GM12878 (cell line): Measurements from ENCODE around the gene MAST4. TPM values are rescaled to one million over a fixed set of nuclear protein-coding genes. Genes with fewer than 3 reads are reported as not detected.

Source experiments
- ATAC-seq: fragments of 200-7000 bp; cut with Tn5 transposase; 3 replicates; pipeline ENCODE4 v1.9.1; 2020; ENCODE audit warnings: mild to moderate bottlenecking, moderate library complexity
- BruUV-seq: library from RNA; stranded (reverse); fragments of 400-500 nt; replicated peaks from 2 replicates; lab custom pipeline; 2021; lab: Mats Ljungman, UMichigan
- CTCF ChIA-PET: fragments of 300-600 bp; sonication (Branson Sonifier 250); formaldehyde crosslinking; extraction: SDS; loops from one replicate; lab custom pipeline; 2021; ENCODE audit warnings: inconsistent platforms; lab: Yijun Ruan, JAX
- POLR2A ChIA-PET: fragments of 350-600 bp; formaldehyde crosslinking; extraction: SDS; loops from one replicate; lab custom pipeline; 2021; ENCODE audit warnings: inconsistent platforms; lab: Charles Lee
- RAD21 ChIA-PET: fragments of 300-600 bp; sonication (Branson Sonifier 250); formaldehyde crosslinking; loops from one replicate; lab custom pipeline; 2023; ENCODE audit warnings: antibody characterized with exemption; ENCODE audit not compliant: unreplicated experiment; lab: Charles Lee
- SMC1A ChIA-PET: fragments of 300-600 bp; sonication (Branson Sonifier 250); formaldehyde crosslinking; loops from one replicate; lab custom pipeline; 2023; ENCODE audit not compliant: unreplicated experiment, uncharacterized antibody; lab: Charles Lee
- DNase-seq: peaks from one replicate; pipeline ENCODE4 v3.0.0-alpha.2; 2011; ENCODE audit warnings: low read depth, low spot score
- FAIRE-seq: peaks from 3 replicates; lab custom pipeline; 2011; peaks lifted over from hg19 to GRCh38; lab: Jason Lieb, UNC
- H2AFZ ChIP-seq: 2 replicates; pipeline ENCODE4 v1.6.0; 2011; ENCODE audit warnings: low read depth, low read length, control low read depth; ENCODE audit not compliant: control insufficient read depth
- H3K27ac ChIP-seq: 2 replicates; pipeline ENCODE4 v1.5.1; 2011; ENCODE audit warnings: control low read depth; ENCODE audit not compliant: control insufficient read depth, insufficient read depth
- H3K27me3 ChIP-seq, 2 experiments: replicated peaks in 1 of 2; 2 replicates each; pipeline versions ENCODE4 v1.6.0 to v1.6.1; 2011; ENCODE audit warnings: low read length in 1 of 2; ENCODE audit not compliant: control insufficient read depth in 2 of 2, insufficient read depth in 2 of 2
- H3K36me3 ChIP-seq, 2 experiments: 2 replicates each; pipeline ENCODE4 v1.5.1; 2011; ENCODE audit warnings: low read length in 1 of 2; ENCODE audit not compliant: control insufficient read depth in 2 of 2, insufficient read depth in 2 of 2
- H3K4me1 ChIP-seq: 2 replicates; pipeline ENCODE4 v1.6.1; 2011; ENCODE audit warnings: mild to moderate bottlenecking, low read length, moderate library complexity, mixed read lengths; ENCODE audit not compliant: control insufficient read depth, insufficient read depth
- H3K4me2 ChIP-seq: 2 replicates; pipeline ENCODE4 v1.6.0; 2011; ENCODE audit warnings: control low read depth; ENCODE audit not compliant: control insufficient read depth, insufficient read depth
- H3K4me3 ChIP-seq: fragments of 200-600 bp; sonication (generic); 2 replicates; pipeline ENCODE4 v1.5.1; 2016
- H3K79me2 ChIP-seq: 2 replicates; pipeline ENCODE4 v1.6.0; 2011; ENCODE audit warnings: low read length; ENCODE audit not compliant: control insufficient read depth, insufficient read depth
- H3K9ac ChIP-seq: 2 replicates; pipeline ENCODE4 v1.8.0; 2011; ENCODE audit warnings: low read length, control low read depth, mixed read lengths; ENCODE audit not compliant: control insufficient read depth, insufficient read depth
- H3K9me3 ChIP-seq: replicated peaks from 3 replicates; pipeline ENCODE4 v1.5.1; 2011; ENCODE audit warnings: mild to moderate bottlenecking, low read length; ENCODE audit not compliant: control insufficient read depth, insufficient read depth
- H4K20me1 ChIP-seq: 2 replicates; pipeline ENCODE4 v1.6.0; 2011; ENCODE audit not compliant: control insufficient read depth, insufficient read depth
- FOS ChIP-seq: IDR thresholded peaks from 3 replicates; pipeline ENCODE4 v1.6.1; 2011; ENCODE audit warnings: borderline replicate concordance; ENCODE audit not compliant: insufficient read length; ENCODE audit errors: extremely low read depth
- MXI1 ChIP-seq: fragments of 150-350 bp; IDR thresholded peaks from 2 replicates; pipeline ENCODE4 v1.6.1; 2011; ENCODE audit warnings: low read depth, mild to moderate bottlenecking, inconsistent platforms, low read length, improper control_type of control experiment
- RUNX3 ChIP-seq: IDR thresholded peaks from 2 replicates; pipeline ENCODE4 v1.6.1; 2012; ENCODE audit warnings: low read length, inconsistent platforms
- TBL1XR1 ChIP-seq: IDR thresholded peaks from 2 replicates; pipeline ENCODE4 v1.6.1; 2012; ENCODE audit warnings: low read depth, low read length, improper control_type of control experiment
- WGBS: methylation state at CpG from one replicate; pipeline ENCODE4 v1.1.6; 2016; ENCODE audit warnings: low lambda C conversion rate; ENCODE audit not compliant: insufficient replicate concordance, insufficient coverage; ENCODE audit errors: missing lambda C conversion rate; 5-methylcytosine and 5-hydroxymethylcytosine counted together
- in situ Hi-C: fragments of 300-500 bp; cut with MboI; formaldehyde crosslinking; loops from 9 replicates; pipeline ENCODE4 v1.14.3; 2018; ENCODE audit warnings: mixed read lengths
- intact Hi-C: fragments of 100-400 bp; cut with micrococcal nuclease; formaldehyde crosslinking; loops from one replicate; pipeline ENCODE4 v1.14.2; 2022; ENCODE audit not compliant: unreplicated experiment
- polyA plus RNA-seq, 11 experiments: library from polyadenylated mRNA; depleted of rRNA in 4 of 11; unstranded in 6 of 11; stranded (reverse) in 5 of 11; fragments of >200 nt; fragmentation: Nextera tagmentation in 4 of 11; fragmentation: Illumina TruSeq in 1 of 11; extraction: Ambion mirVana in 4 of 11; extraction: Trizol in 1 of 11; gene quantifications; 1 replicate in 1 of 11; 2 replicates in 10 of 11; pipeline versions ENCODE4 v1.2.1 to v1.2.3, GENCODE V29; 2011 to 2016; ENCODE audit warnings: inconsistent platforms in 2 of 11, missing spikeins in 2 of 11, low read depth in 1 of 11
- total RNA-seq, 4 experiments: library from RNA; depleted of rRNA in 3 of 4; stranded (reverse); fragments of >200 nt in 3 of 4; fragmentation: Illumina TruSeq in 1 of 4; extraction: Trizol in 1 of 4; gene quantifications; 2 replicates each; pipeline versions ENCODE4 v1.2.1 to v1.2.3, GENCODE V29; 2013 to 2021

Gene MAST4
- total and polyA plus RNA-seq, 10 of the 15 experiments (the other 5 are each of a cell fraction or from before 2014, with no cell fraction given): 0.02 to 1.6 (median 0.29) TPM; not detected in 1

DNA sequence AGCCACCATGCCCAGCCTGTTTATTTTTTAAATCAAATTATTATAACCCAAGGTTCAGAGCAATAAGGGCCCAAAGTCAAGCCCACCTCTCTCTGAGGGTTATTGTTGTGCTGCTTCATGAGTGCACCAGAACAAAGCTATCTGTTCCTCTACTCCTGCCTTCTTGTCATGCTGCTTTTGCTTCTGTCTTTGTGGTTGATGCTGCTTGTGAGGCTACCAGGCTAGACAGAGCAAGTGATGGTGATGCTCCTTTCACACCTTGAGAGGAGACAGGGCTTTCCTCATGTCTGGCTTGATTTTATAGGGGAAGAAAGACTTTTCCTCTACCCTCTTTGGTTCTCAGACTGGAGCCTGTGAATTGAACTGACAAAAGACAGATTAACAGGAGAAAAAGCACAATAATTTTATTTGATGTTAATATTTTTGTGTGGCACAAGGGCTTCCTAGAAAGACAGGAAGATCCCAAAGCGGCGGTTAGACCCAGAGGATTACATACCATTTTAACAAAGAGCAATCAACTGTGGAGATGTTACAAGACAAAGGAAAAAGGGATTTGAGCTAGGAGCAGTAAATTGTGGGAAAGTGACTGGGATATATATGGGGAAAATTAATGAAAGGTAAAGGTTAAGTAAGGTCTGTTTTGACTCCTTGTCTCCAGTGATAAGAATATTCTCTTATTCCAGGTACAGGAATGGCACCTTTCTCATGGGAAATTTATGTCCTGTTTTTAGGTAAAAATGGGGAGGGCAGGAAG is 604.8 kb downstream of the MAST4 start:
- no peaks in the 10 kb centered on the region for H3K36me3 ChIP-seq
- H3K4me2 ChIP-seq: no peak overlapping the region
- H4K20me1 ChIP-seq: no peaks in the 10 kb centered on the region
- ATAC-seq (peak; percentile 33; the same call in 2 of the 3 replicates), DNase-seq (no peak), FAIRE-seq (no peak)
- in situ Hi-C loops: loop anchor here (25.0 kb wide), 1 partner anchor 389 kb away; no protein-coding TSS in a partner anchor
- no peak overlapping the region for H3K9ac ChIP-seq
- H3K4me3 ChIP-seq: no peak overlapping the region
- intact Hi-C loops: loop anchor here (10.0 kb wide), 2 partner anchors 136 to 356 kb away; no protein-coding TSS in a partner anchor
- no peak overlapping the region; the same call in 1 of the 2 replicates for H3K27ac ChIP-seq
- BruUV-seq: no TSS peak
- TF ChIP-seq FOS (no peak), RUNX3 (peak; percentile 63), MXI1 (no peak), TBL1XR1 (no peak)
- no peaks in the 10 kb centered on the region for H3K79me2 ChIP-seq
- ChIA-PET POLR2A (no interaction called here), RAD21 (no interaction called here), CTCF (interaction anchor here (1.6 kb wide), 1 partner anchor 35 kb away, joined by 4 read pairs; no protein-coding TSS in a partner anchor), SMC1A (interaction anchor here (1.8 kb wide), 1 partner anchor 33 kb away, joined by 4 read pairs; no protein-coding TSS in a partner anchor)
- no peak overlapping the region for H2AFZ ChIP-seq
- H3K27me3 ChIP-seq: no peaks in the 10 kb centered on the region; a peak in 1 of 4 replicates
- H3K9me3 ChIP-seq: no peaks in the 10 kb centered on the region; the same call in 1 of the 3 replicates
- 95% methylated on average over 2 of the region's 2 CpGs for WGBS
- peaks cover 77% of the 10 kb centered on the region for H3K4me1 ChIP-seq
